ENCODE results near the gene PANK4. TPM values are rescaled to one million over a fixed set of nuclear protein-coding genes. Genes with fewer than 3 reads are reported as not detected.
A peak's percentile ranks its signal among the peaks of the same experiment; 100 is the strongest.

The PANK4 gene
- total and polyA plus RNA-seq, 10 of the 15 experiments (the other 5 are each of a cell fraction or from before 2014, with no cell fraction given) = 0.35 to 38.0 (median 18.6) TPM

GRCh38 chr1:2561898-2562895 lies 35.8 kb upstream of the PANK4 start (continued):
- TF ChIP-seq ZNF592 (IDR thresholded peaks at IDR 0.05) (no peak), SREBF2 (IDR thresholded peaks at IDR 0.05; ENCODE audit: low read length) (no peak), FOS (IDR thresholded peaks at IDR 0.05; ENCODE audit: borderline replicate concordance, extremely low read depth, insufficient read length) (no peak), MEF2A (IDR thresholded peaks at IDR 0.05; ENCODE audit: insufficient read depth, low read depth, low read length) (no peak), PKNOX1 (IDR thresholded peaks at IDR 0.05) (no peak), POLR2A (IDR thresholded peaks at IDR 0.05; ENCODE audit: low read depth, low read length) (0 out of 2 replicates have a peak, but pooled peaks have one; percentile 39), NR2F1 (conservative IDR thresholded peaks at IDR 0.05) (0 out of 2 replicates have a peak, but pooled peaks have one; percentile 46), USF1 (IDR thresholded peaks at IDR 0.05; ENCODE audit: borderline replicate concordance, extremely low read length, insufficient read depth, low read depth, low read length) (no peak), SMARCA5 (IDR thresholded peaks at IDR 0.05) (no peak), PAX5 (IDR thresholded peaks at IDR 0.05; ENCODE audit: borderline replicate concordance, low read depth, low read length) (no peak), NR2C2 (IDR thresholded peaks at IDR 0.05; ENCODE audit: borderline replicate concordance, control insufficient read depth, insufficient read length, low read depth) (no peak), EP300 (IDR thresholded peaks at IDR 0.05; ENCODE audit: borderline replicate concordance in 1 of 2, control insufficient read depth in 1 of 2, low read depth in 2 of 2, low read length in 2 of 2) (no peak), CTCF (IDR thresholded peaks at IDR 0.05 in 2 of 3, conservative IDR thresholded peaks at IDR 0.05 in 1 of 3; ENCODE audit: control insufficient read depth in 2 of 3, extremely low read depth in 1 of 3, insufficient read depth in 1 of 3, low read depth in 3 of 3, low read length in 3 of 3) (peak; percentile 41 to 70 (median 47))

Data from GM12878 (cell line).